ENCODE measurements around the gene LILRB2.
"Not testable (repeated sequence)": the region's sequence is repeated elsewhere in the genome, so short reads cannot be mapped to it uniquely, and the experiment has no call there.

Gene LILRB2

DNA sequence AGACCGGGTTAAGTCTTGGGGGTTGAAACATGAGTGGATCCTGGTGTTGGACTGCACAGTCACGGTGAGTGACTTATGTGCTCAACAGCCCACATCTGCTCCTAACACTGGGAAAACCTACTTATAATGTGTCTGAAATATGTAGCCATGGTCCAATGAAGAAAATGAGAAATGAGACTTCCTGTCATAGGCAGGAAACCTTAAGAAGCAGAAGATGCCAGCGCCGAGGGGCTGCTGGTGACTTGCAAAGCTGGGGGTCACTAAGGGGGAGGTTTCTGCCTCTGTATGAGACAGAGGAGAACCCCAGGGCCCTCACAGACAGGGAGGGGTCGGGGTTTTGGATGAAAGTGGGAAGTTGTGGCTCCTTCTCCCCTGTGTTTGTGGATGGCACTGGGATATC is 8.7 kb downstream of the LILRB2 start:
- not testable (repeated sequence) for DNase-seq (ENCODE audit: low read depth in 2 of 2)

DNA sequence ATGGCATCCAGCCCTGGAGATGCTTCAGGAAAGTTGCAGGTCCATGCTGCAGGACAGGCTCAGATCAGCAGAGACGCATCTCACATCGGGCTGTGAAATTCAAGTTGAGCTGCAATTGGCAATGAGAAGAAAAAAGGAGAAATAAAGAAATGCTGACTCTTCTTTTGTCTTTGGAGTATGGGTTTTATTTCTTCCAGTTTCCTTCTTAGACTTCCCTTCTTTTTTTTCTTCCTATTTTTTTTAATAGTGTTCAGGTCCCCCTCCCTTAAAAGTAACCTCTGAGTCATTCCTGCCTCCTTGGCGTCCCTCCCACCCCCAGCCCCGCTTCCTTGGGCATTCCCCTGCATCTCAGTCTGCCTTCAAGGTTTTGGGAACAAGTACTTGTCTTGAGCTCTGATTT is 9.3 kb downstream of the LILRB2 start:
- DNase-seq (ENCODE audit: low read depth in 2 of 2), result not testable (repeated sequence)

DNA sequence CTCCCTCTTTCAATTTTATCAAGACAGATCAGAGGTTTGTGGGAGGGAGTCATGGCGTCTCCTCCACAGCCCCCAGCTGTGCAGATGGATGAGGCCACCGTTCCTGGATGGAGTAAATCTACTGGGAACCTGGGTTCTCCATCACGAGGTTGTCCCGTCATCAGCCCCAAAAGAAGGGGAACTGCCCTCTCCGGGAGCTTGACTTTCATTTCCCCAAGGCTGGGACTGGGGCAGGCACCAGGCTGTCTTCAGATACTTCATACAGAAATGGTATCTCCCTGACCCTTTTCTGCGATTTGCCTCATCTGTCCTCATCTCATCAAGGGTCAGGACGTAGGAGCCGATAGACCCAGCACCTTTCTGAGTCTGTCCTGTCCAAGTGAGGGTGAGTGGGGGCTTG is 9.8 kb downstream of the LILRB2 start:
- DNase-seq (ENCODE audit: low read depth in 2 of 2), result no peak

DNA sequence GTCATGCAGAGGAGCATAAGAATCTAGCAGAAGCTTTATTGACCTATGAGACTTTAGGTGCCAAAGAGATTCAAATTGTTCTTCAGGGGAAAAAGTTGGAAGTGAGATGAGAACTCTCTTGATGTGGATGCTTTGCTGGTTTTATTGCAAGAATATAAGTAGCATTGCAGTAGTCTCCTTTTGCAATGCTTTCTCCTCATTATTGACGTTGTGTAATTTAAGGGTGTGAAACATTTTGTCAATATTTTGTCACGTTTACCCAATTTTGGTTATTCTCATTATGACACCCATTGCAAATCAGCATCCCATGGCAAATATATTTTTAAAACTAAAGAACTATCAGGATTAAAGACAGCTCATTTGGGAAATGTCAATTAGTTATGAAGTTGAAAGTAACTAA is 12.0 kb downstream of the LILRB2 start:
- no peak for DNase-seq (ENCODE audit: low read depth in 2 of 2)

DNA sequence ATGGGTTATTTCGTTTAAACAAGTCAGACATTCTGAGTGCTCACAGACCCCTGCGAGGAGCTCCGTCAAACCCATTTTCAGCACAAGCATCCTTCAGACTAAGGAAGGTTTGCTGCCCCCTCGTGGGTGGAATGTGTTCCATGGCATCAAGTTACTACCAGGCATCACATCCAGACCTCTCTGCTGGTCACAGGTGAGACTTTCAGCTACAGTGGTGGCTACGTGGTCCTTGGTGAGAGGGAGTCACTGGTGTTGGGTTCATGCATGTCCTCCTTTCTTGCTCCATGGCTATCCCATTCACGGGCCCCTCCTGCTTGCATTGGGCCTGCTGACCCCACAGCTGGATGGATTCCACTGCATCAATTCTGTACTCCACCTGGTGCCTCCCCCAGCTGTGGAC is 14.8 kb downstream of the LILRB2 start:
- peak; percentile 45 to 48 for DNase-seq (ENCODE audit: low read depth in 2 of 2)

GRCh38 chr19:54262470-54262869 is 18.4 kb downstream of the LILRB2 start:
- DNase-seq (ENCODE audit: low read depth in 2 of 2), result no peak

DNA sequence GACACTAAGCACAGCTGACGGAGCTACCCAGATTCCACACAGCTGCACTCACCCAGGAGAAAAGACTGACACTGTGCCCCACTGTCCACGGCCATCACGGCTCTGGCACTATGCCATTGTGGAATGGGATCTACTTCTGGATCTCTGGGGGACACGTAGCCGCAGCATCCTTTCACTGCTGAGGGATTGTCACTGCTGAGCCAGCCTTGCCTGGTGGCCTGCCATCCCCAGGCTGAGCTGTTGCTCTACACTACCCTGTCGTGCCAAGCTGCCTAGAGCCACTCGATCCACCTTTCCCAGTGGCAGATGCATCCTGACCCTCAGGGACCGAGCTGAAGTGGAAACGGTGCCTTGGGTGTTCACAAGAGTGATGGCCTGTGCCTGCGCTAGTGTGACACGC is 18.8 kb downstream of the LILRB2 start:
- DNase-seq (ENCODE audit: low read depth in 2 of 2), result no peak

GRCh38 chr19:54257116-54257480 is 23.8 kb downstream of the LILRB2 start, which contains the start of gene LILRB5:
TSS of gene LILRB5 (minus strand) at chr19:54257273. CDS start at chr19:54257193, 80 bp downstream.
- no peak for DNase-seq (ENCODE audit: low read depth in 2 of 2)

DNA sequence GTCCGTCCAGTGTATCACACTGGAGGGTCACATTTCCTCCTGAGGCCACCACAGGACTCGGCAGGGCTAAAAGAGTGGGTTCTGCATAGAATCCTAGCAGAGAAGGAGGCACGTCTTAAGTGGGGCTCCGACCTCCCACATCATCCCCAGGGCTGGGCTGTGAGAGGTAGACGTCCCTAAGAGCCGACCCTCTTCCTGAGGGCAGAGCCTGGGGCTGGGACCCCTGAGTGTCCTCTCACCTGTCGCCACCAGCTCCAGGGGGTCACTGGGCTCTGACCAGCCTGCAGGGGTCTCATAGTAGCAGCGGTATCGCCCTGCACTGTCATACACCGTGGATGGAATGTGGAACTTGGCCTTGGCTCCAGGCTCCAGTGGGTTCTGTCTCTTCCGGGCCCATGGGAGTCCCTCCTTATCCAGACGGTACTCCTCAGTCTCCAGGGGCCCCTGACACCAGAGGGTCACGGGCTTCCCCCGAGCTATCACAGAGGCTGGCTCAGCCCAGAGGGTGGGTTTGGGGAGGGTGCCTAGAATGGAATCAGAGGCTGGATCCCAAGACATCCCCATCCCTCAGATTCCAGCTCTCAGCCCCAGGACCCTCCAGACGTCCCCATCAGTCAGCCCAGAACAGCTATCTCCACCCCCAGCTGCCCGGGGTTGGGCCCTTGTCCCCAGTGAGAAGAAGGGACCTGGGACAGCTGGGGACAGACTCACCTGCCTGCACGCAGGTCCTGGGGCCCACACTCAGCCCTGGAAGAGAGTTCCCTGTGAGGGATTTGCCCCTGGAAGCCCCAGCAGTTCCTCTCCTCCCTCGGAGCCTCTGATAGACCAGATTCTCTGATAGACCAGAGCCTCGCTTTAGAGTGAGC is 24.4 kb downstream of the LILRB2 start:
- no peak for DNase-seq (ENCODE audit: low read depth in 2 of 2)

- DNase-seq (ENCODE audit: low read depth in 2 of 2), result no peak
Measured at GRCh38 chr19:54255105-54255775, 25.7 kb downstream of the LILRB2 start.

- no peak for DNase-seq (ENCODE audit: low read depth in 2 of 2)
Measured at GRCh38 chr19:54254195-54254906, 26.6 kb downstream of the LILRB2 start.

DNA sequence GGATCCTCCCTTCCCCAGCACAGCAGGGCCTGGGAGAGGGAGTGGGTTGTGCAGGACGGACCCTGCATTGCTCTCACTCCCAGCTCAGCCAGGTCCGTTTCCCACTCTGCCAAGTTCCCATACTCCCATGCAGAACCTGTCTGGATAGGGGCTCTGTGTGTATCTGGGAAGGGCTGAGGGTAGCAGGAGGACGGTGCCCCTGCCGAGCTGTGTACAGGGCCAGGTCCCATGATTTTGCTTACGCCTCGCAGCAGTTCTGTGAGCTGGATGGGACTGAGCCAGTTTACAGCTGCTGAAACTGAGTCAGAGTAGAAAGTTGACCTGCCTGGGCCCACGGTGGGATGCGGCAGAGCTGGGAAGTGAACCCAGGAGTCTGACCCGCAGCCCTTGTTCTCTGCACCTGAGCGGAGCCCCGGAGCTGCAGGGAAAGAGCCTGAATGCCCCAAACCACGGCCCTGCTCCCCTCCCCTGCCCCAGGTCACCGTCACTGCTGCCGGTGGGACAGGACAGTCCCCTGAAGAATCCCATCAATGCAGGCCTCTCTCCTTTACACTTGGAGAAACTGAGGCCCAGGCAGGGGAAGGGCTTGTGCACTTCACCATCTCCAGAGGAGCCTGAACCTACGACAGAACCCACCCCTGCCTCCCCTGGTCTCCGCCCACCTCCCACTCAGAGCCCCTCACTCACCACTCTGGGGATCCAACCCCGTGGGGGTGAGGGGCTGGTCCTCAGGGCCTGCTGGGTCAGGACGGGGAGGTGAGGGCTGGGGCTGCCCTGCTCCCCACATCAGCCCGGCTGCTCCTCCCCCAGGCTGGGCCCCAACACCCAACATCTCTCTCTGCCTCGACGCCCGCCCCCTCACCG is 27.3 kb downstream of the LILRB2 start:
- DNase-seq (ENCODE audit: low read depth in 2 of 2), result no peak

- DNase-seq (ENCODE audit: low read depth in 2 of 2), result no peak
Measured at GRCh38 chr19:54252845-54253244, 28.1 kb downstream of the LILRB2 start.

- DNase-seq (ENCODE audit: low read depth in 2 of 2), result no peak
Measured at GRCh38 chr19:54252243-54252642, 28.7 kb downstream of the LILRB2 start.

DNA sequence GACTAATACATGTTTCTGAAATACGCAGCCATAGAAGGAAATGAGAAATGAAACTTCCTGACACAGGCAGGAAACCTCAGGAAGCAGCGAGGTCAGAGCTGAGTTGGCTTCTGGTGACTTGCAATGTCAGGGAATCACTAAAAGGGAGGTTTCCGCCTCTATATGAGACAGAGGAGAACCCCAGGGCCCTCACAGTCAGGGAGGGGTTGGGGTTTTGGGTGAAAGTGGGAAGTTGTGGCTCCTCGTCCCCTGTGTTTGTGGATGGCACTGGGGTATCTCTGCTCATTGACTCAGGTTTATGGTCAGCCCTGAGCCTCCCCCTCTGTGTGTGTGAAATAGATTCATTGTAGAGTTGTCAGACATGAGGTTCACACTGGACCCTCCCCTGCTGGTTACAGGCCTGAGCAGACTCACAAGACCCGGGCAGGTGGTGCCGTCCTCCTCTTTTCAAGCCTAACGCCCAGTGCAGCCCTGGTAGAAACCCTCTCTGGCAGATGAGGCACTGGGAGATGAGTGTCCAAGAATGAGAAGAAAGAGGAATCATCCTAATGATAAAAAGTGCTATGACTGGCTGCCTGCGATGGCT is 32.8 kb downstream of the LILRB2 start:
- DNase-seq (ENCODE audit: low read depth in 2 of 2), result peak; percentile 51 to 70

DNA sequence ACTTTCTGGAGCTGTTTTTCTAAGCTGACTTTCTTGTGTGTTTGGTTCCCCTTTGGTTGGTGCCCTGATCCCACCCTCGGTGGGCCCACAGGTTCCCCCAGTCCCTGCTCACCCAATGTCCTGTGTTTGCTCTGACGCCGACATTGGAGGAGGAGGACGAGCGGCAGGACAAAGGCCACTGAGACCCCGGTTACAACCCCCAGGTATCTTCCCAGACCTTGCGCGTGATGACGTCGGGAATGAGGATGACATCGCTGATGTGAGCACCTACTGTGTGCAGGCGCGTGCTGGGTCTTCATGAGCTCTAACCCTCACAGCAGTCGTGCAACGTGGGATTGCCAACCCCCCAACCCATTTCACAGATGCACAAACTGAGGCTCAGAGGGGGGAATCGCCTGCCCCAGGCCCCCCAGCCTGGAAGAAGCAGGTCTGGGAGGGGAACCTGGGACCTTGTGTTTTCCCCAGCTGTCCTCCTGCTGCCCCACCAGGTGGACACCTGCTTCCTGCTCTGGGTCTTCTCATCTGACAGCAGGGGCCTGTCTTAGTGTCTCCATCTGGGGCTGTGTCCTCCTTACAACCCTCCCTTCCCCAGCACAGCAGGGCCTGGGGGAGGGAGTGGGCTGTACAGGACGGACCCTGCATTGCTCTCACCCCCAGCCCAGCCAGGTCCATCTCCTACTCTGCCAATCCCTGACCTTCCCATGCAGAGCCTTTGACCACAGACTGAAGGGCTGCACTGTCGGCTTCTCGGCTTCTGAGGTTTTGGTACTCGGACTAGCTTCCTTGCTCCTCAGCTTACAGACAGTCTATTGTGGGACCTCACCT is 33.6 kb downstream of the LILRB2 start:
- no peak for DNase-seq (ENCODE audit: low read depth in 2 of 2)

DNA sequence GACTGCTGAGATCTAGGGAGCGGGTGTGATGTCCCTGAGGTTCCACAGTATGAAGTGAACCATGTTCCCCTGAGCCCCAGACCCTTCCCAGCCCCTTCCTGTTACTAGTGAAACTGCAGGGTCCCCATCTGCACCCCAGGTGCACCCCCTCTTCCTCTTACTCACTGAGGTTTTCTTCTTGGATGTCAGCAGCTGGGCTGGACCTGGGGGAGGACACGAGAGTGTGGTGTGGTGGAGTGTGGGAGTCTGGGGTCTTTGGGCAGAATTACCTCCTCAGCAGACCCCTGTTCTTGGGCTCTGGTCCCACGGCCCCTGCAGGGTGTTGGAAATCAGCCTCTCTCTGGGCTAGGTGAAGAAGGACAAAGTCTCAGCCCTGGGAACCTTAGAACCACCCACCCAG is 35.0 kb downstream of the LILRB2 start:
- no peak for DNase-seq (ENCODE audit: low read depth in 2 of 2)

GRCh38 chr19:54243809-54244208 is 37.1 kb downstream of the LILRB2 start:
- DNase-seq (ENCODE audit: low read depth in 2 of 2), result not testable (repeated sequence)

DNA sequence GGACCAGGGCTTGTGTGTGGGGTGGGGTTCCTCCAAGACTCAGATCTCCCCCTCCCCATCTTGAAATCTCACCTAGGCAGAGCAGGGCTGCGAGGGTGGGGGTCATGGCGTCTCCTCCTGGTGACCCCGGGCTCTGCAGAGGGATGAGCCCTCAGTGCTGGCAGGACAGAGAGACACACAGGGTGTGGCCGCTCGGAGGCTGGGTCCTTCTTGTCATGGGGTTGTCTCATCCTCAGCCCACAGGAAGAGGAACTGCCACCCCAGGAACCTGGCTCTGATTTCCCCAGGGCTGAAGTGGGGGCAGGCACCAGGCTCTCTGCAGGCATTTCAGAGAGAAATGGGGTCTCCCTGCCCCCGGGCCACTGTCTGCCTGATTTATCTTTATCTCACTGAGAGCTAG is 38.3 kb downstream of the LILRB2 start, which contains the start of gene LILRA6:
Gene LILRA6, minus strand, starts transcription at position 145 of the 400 bp plus-strand sequence.
- not testable (repeated sequence) for DNase-seq (ENCODE audit: low read depth in 2 of 2)

DNA sequence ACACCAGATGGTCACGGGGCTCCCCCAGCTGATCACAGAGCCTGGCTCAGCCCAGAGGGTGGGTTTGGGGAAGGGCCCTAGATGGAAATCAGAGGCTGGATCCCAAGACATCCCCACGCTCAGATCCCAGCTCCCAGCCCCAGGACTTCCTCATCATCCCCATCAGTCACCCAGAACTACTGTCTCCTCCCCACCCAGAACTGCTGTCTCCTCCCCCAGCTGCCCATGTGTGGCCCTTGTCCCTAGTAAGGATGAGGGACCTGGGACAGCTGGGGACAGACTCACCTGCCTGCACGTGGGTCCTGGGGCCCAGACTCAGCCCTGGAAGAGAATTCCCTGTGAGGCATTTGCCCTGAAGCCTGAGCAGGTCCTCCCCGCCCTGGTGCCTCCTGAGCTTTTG is 38.7 kb downstream of the LILRB2 start:
- DNase-seq (ENCODE audit: low read depth in 2 of 2), result not testable (repeated sequence)

Data from stimulated activated CD8-positive, alpha-beta memory T cell treated with anti-CD3 and anti-CD28 coated beads, Interleukin-15, amount 100 ng/mL, for 48 hours (primary cell).